ENCODE results near the gene WDFY1. TPM values are rescaled to one million over a fixed set of nuclear protein-coding genes. Genes with fewer than 3 reads are reported as not detected.

WDFY1 gene
- total RNA-seq, 1 donor from 2014 or later: 61.9 TPM

DNA sequence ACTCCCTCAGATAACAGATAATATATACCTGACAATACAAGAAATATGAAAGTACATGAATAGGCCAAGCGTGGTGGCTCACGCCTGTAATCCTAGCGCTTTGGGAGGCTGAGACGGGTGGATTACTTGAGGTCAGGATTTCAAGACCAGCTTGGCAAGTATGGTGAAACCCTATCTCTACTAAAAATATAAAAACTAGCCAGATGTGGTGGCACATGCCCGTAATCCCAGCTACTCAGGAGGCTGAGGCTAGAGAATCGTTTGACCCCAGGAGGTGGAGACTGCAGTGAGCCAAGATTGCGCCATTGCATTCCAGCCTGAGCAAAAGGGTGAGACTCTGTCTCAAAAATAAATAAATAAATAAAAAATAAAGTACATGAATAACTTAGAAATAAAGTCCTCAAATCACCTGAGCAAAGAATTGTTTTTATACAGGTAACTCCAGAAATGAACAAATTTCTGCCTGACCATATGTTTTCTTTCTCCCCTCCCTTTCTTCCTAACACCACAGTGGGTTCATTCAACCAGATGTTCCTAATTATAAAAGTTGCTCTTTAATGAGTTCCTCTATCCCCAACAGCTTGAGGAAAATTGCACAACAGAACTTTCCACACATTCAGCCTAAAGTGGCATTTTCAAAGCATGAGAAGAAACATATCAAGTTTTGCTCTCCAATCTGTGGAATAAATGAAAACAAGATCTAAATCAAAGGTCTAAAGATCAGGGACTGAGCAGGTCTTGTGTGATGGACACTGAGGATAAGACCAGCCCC, 74.1 kb downstream of the WDFY1 start:
- no peaks in the 10 kb centered on the region for H3K27me3 Mint-ChIP-seq (ENCODE audit: unreplicated experiment)
- H3K4me3 Mint-ChIP-seq (ENCODE audit: unreplicated experiment): no peak overlapping the region
- H3K36me3 Mint-ChIP-seq (ENCODE audit: unreplicated experiment): peaks cover 33% of the 10 kb centered on the region
- peaks cover 3% of the 10 kb centered on the region for H3K4me1 Mint-ChIP-seq (ENCODE audit: unreplicated experiment)
- no peak for DNase-seq (ENCODE audit: extremely low spot score, unreplicated experiment)
- H3K27ac Mint-ChIP-seq (ENCODE audit: unreplicated experiment): no peak overlapping the region
- TF ChIP-seq, protein P1, sequence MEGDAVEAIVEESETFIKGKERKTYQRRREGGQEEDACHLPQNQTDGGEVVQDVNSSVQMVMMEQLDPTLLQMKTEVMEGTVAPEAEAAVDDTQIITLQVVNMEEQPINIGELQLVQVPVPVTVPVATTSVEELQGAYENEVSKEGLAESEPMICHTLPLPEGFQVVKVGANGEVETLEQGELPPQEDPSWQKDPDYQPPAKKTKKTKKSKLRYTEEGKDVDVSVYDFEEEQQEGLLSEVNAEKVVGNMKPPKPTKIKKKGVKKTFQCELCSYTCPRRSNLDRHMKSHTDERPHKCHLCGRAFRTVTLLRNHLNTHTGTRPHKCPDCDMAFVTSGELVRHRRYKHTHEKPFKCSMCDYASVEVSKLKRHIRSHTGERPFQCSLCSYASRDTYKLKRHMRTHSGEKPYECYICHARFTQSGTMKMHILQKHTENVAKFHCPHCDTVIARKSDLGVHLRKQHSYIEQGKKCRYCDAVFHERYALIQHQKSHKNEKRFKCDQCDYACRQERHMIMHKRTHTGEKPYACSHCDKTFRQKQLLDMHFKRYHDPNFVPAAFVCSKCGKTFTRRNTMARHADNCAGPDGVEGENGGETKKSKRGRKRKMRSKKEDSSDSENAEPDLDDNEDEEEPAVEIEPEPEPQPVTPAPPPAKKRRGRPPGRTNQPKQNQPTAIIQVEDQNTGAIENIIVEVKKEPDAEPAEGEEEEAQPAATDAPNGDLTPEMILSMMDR (IDR thresholded peaks at IDR 0.05): no peak
- H3K9me3 Mint-ChIP-seq (ENCODE audit: unreplicated experiment): no peaks in the 10 kb centered on the region

DNA sequence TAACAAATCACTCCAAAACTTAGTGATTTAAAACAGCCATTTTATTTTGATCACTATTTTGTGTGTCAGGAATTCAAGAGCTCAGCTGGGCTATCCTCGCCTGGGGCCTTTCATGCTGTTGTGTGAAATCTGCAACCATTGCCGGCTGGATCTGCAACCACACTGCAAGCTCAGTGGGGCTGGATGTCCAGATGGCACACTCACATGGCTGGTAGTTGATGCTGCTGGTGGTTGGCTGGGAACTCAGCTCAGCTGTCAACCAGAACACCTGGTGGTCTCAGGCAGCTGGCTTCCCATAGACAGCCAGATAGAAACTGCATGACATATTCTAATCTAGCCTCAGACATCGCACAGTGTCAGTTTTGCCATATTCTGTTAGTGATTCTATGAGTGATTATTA, 77.1 kb downstream of the WDFY1 start:
- DNase-seq (ENCODE audit: extremely low spot score, unreplicated experiment): no peak
- Mint-ChIP-seq H3K27ac (ENCODE audit: unreplicated experiment) (no peak overlapping the region), H3K4me3 (ENCODE audit: unreplicated experiment) (no peak overlapping the region), H3K9me3 (ENCODE audit: unreplicated experiment) (no peaks in the 10 kb centered on the region), H3K36me3 (ENCODE audit: unreplicated experiment) (peaks cover 26% of the 10 kb centered on the region), H3K4me1 (ENCODE audit: unreplicated experiment) (peaks cover 3% of the 10 kb centered on the region), H3K27me3 (ENCODE audit: unreplicated experiment) (no peaks in the 10 kb centered on the region)
- TF ChIP-seq, protein P1 (IDR thresholded peaks at IDR 0.05): no peak

DNA sequence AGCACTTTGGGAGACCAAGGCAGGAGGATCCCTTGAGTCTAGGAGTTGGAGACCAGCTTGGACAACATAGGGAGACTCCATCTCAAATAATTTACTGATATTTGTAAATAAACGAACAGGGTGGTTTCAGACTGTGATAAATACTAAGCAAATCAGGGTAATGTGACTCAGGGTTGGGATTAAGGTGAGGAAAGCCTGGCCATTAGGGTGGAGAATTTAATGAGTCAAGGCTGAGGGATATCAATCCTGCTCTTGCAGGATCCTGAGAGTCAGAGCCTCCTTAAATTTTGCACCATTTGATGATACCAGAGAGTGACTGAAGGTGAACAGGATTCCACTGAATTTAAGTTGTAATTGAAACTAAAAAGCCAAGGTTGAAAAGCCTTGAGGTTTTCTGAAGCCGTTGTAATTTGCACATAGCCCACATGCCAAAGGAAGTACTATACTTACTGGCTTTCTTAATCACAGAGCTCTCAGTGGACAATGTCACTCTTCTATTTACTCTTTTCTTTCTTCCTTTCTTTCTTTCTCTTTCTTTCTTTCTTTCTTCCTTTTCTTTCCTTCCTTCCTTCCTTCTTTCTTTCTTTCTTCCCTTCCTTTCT, 79.1 kb downstream of the WDFY1 start:
- DNase-seq (ENCODE audit: extremely low spot score, unreplicated experiment): no peak
- Mint-ChIP-seq H3K9me3 (ENCODE audit: unreplicated experiment) (no peaks in the 10 kb centered on the region), H3K4me1 (ENCODE audit: unreplicated experiment) (peaks cover 8% of the 10 kb centered on the region), H3K27me3 (ENCODE audit: unreplicated experiment) (no peaks in the 10 kb centered on the region), H3K36me3 (ENCODE audit: unreplicated experiment) (peaks cover 16% of the 10 kb centered on the region), H3K27ac (ENCODE audit: unreplicated experiment) (no peak overlapping the region), H3K4me3 (ENCODE audit: unreplicated experiment) (no peak overlapping the region)
- TF ChIP-seq, protein P1 (IDR thresholded peaks at IDR 0.05): no peak

GRCh38 chr2:223865124-223865523, 80.0 kb downstream of the WDFY1 start:
- H3K36me3 Mint-ChIP-seq (ENCODE audit: unreplicated experiment): peaks cover 11% of the 10 kb centered on the region
- H3K4me3 Mint-ChIP-seq (ENCODE audit: unreplicated experiment): no peak overlapping the region
- TF ChIP-seq, protein P1 (IDR thresholded peaks at IDR 0.05): no peak
- no peaks in the 10 kb centered on the region for H3K27me3 Mint-ChIP-seq (ENCODE audit: unreplicated experiment)
- peaks cover 13% of the 10 kb centered on the region for H3K4me1 Mint-ChIP-seq (ENCODE audit: unreplicated experiment)
- no peak overlapping the region for H3K27ac Mint-ChIP-seq (ENCODE audit: unreplicated experiment)
- no peaks in the 10 kb centered on the region for H3K9me3 Mint-ChIP-seq (ENCODE audit: unreplicated experiment)
- no peak for DNase-seq (ENCODE audit: extremely low spot score, unreplicated experiment)

- no peak for DNase-seq (ENCODE audit: extremely low spot score, unreplicated experiment)
- TF ChIP-seq, protein P1 (IDR thresholded peaks at IDR 0.05): no peak
- Mint-ChIP-seq H3K9me3 (ENCODE audit: unreplicated experiment) (no peaks in the 10 kb centered on the region), H3K4me1 (ENCODE audit: unreplicated experiment) (peaks cover 16% of the 10 kb centered on the region), H3K27ac (ENCODE audit: unreplicated experiment) (no peak overlapping the region), H3K4me3 (ENCODE audit: unreplicated experiment) (no peak overlapping the region), H3K36me3 (ENCODE audit: unreplicated experiment) (peaks cover 6% of the 10 kb centered on the region), H3K27me3 (ENCODE audit: unreplicated experiment) (no peaks in the 10 kb centered on the region)
Observed at GRCh38 chr2:223863491-223863890, 81.6 kb downstream of the WDFY1 start.

Measured in osteocyte (in vitro differentiated cells).